GM12865 (cell line): Measurements from ENCODE around the gene SPOCK1.

Experiments
- DNase-seq: peaks from one replicate; pipeline ENCODE4 v3.0.0; 2010; ENCODE audit warnings: low read depth
- H3K4me3 ChIP-seq: 2 replicates; pipeline ENCODE4 v1.5.1; 2011; ENCODE audit warnings: mild to moderate bottlenecking, low read depth, low read length, control low read depth
- TF ChIP-seq, protein P1 (sequence below): IDR thresholded peaks from 2 replicates; pipeline ENCODE4 v1.5.1; 2011; ENCODE audit warnings: low read length, control low read depth, low read depth, inconsistent platforms; ENCODE audit not compliant: insufficient read depth; ENCODE audit errors: missing control alignments

Gene SPOCK1

DNA sequence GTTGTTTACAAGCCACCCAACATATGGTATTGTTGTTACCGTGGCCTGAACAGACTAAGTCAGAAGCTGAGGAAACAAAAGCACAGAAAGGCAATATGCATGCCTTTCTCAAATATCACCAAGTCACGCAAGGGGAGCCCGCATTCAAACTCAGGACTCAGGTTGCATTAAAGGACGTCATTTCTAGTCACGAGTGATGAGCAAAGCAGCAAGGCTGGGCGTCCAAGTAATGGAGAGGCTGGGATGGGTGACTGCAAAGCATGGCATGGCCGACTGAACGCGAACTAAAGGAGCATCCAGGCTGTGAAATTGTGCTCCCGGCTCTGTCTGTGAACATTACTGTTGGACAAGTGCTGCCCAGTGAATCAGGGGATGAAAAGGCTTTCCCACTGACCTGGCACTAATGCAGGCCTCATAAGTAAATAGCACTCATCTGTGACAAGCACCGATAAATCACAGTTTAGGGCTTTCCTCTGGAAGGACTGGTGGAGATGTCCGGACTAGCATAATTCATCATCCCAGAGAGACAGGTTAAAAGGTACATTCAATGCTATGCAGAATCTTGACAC lies 202.8 kb downstream of the SPOCK1 start:
- no peak overlapping the region for H3K4me3 ChIP-seq
- TF ChIP-seq, protein P1, sequence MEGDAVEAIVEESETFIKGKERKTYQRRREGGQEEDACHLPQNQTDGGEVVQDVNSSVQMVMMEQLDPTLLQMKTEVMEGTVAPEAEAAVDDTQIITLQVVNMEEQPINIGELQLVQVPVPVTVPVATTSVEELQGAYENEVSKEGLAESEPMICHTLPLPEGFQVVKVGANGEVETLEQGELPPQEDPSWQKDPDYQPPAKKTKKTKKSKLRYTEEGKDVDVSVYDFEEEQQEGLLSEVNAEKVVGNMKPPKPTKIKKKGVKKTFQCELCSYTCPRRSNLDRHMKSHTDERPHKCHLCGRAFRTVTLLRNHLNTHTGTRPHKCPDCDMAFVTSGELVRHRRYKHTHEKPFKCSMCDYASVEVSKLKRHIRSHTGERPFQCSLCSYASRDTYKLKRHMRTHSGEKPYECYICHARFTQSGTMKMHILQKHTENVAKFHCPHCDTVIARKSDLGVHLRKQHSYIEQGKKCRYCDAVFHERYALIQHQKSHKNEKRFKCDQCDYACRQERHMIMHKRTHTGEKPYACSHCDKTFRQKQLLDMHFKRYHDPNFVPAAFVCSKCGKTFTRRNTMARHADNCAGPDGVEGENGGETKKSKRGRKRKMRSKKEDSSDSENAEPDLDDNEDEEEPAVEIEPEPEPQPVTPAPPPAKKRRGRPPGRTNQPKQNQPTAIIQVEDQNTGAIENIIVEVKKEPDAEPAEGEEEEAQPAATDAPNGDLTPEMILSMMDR, result no peak
- DNase-seq, result no peak

- H3K4me3 ChIP-seq, result no peak overlapping the region
- no peak for DNase-seq
- TF ChIP-seq, protein P1, result no peak
These were observed 204.5 kb downstream of the SPOCK1 start for GRCh38 chr5:137294604-137295003.

DNA sequence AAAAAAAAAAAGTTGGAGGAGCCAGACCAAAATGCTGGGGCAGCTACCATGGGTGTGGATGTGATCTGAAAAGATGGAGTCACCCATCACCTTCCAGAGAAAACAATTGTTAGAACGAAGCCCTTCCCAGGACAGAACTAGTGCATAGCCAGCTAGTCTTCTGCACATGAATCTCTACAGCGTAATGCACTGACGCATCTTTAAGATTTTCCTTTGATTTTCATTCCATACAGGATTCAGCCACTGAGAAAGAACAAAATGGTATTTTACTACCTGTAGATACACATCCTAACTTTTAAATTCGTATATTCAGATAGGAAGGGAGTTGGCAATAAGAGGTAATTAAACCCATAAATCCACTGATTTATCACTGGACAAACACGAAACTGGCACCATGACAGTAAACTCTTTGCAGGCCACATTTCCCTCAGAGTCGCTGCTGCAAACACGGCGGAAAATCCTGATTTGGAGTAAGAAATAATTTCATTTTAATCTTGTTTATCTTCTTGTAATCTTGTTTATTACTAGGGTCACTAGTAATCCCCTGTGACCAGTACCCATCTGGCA lies 206.6 kb downstream of the SPOCK1 start:
- TF ChIP-seq, protein P1, result no peak
- DNase-seq, result no peak
- no peak overlapping the region for H3K4me3 ChIP-seq

GRCh38 chr5:137291436-137291835 lies 207.7 kb downstream of the SPOCK1 start:
- TF ChIP-seq, protein P1, result no peak
- no peak overlapping the region for H3K4me3 ChIP-seq
- DNase-seq, result no peak

GRCh38 chr5:137291031-137291430 lies 208.1 kb downstream of the SPOCK1 start:
- TF ChIP-seq, protein P1, result no peak
- H3K4me3 ChIP-seq, result no peak overlapping the region
- DNase-seq, result no peak

DNA sequence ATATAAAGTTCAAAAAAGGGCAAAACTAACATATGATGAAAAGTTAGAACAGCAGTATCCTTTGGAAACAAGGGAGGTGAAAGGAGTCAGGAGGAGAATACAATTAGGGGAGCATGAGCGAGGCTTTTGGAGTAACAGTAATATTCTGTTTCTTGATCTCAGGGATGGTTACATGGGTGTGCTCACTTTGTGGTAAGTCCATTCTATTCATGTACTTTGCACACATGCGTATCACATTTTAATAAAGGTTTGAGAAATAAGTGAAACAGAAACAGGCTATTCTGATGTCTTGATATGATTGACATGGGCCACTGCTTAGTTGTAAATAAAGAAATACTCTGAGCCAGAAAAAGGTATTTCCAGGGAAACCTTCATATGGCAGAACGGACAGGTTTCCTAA lies 208.8 kb downstream of the SPOCK1 start:
- H3K4me3 ChIP-seq, result no peak overlapping the region
- TF ChIP-seq, protein P1, result no peak
- no peak for DNase-seq

DNA sequence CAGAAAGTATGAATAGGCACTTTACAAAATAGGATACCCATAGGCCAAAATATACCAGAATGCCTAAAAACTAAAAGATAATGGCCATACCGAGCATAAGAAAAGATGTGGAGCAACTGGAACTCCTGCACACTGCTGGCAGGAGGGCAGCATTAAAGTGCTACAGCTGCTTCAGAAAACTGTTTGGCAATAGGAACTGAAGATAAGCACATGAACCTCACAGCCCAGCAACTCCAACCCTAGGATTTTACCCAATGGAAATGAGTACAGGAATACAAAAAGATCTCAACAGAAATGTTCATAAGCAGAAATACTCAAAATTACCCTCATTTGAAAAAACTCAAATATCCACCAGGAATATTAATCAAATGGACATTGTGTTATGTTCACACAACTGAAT lies 209.3 kb downstream of the SPOCK1 start:
- TF ChIP-seq, protein P1, result no peak
- H3K4me3 ChIP-seq, result no peak overlapping the region
- DNase-seq, result no peak
